K562 (cell line): ENCODE data around the gene DAZAP1. TPM values are rescaled to one million over a fixed set of nuclear protein-coding genes. Genes with fewer than 3 reads are reported as not detected.

ENCODE experiments used
- CBX5 ChIP-seq: IDR thresholded peaks from 2 replicates; pipeline ENCODE4 v1.6.1; 2014; ENCODE audit warnings: low read depth, borderline replicate concordance
- FOXA1 ChIP-seq: fragments of 450-650 bp; IDR thresholded peaks from 2 replicates; pipeline ENCODE4 v1.6.1; 2016; ENCODE audit warnings: mild to moderate bottlenecking, borderline replicate concordance
- FOXO4 ChIP-seq: fragments of 450-650 bp; formaldehyde crosslinking; IDR thresholded peaks from 2 replicates; pipeline ENCODE4 v1.4.0; 2020; ENCODE audit warnings: mild to moderate bottlenecking, moderate library complexity
- KDM1A ChIP-seq, 2 experiments: fragments of 450-650 bp; IDR thresholded peaks; 2 replicates each; pipeline ENCODE4 v1.6.1; 2016; ENCODE audit warnings: mild to moderate bottlenecking in 2 of 2
- MEIS2 ChIP-seq: fragments of 450-650 bp; IDR thresholded peaks from 2 replicates; pipeline ENCODE4 v1.6.1; 2014; ENCODE audit warnings: mild to moderate bottlenecking; ENCODE audit not compliant: partially characterized antibody
- MIER1 ChIP-seq: fragments of 450-650 bp; IDR thresholded peaks from 2 replicates; pipeline ENCODE4 v1.6.1; 2016; ENCODE audit warnings: antibody characterized with exemption, mild to moderate bottlenecking, low read depth
- NFIC ChIP-seq: fragments of 450-650 bp; IDR thresholded peaks from 2 replicates; pipeline ENCODE4 v1.6.1; 2017; ENCODE audit warnings: mild to moderate bottlenecking, inconsistent platforms
- OTX1 ChIP-seq: fragments of 450-650 bp; formaldehyde crosslinking; IDR thresholded peaks from 2 replicates; pipeline ENCODE4 v1.4.0; 2022; ENCODE audit warnings: mild to moderate bottlenecking
- PRMT5 ChIP-seq: sonication (generic); formaldehyde crosslinking; IDR thresholded peaks from 2 replicates; pipeline ENCODE4 v1.5.0; 2020; ENCODE audit warnings: missing genetic modification reagents
- PTTG1 ChIP-seq: fragments of 450-650 bp; IDR thresholded peaks from 2 replicates; pipeline ENCODE4 v1.6.1; 2016; ENCODE audit warnings: low read depth, mild to moderate bottlenecking, missing genetic modification characterization, missing compliant biosample characterization
- RBM14 ChIP-seq: fragments of 200-400 bp; formaldehyde crosslinking; IDR thresholded peaks from 2 replicates; pipeline ENCODE4 v1.6.1; 2018; ENCODE audit warnings: low read depth, mild to moderate bottlenecking, low read length, moderate library complexity, borderline replicate concordance; ENCODE audit not compliant: insufficient read depth
- SIN3B ChIP-seq: fragments of 450-650 bp; IDR thresholded peaks from 2 replicates; pipeline ENCODE4 v1.6.1; 2017; ENCODE audit warnings: low read depth, mild to moderate bottlenecking, moderate library complexity
- SP2 ChIP-seq: IDR thresholded peaks from 2 replicates; pipeline ENCODE4 v1.6.1; 2011; ENCODE audit warnings: mild to moderate bottlenecking, low read depth, low read length, moderate library complexity; ENCODE audit not compliant: poor library complexity, severe bottlenecking; ENCODE audit errors: extremely low read depth
- STAT5A ChIP-seq: IDR thresholded peaks from 2 replicates; pipeline ENCODE4 v1.6.1; 2012; ENCODE audit warnings: low read length, inconsistent platforms, borderline replicate concordance
- XRCC3 ChIP-seq: fragments of 450-650 bp; IDR thresholded peaks from 2 replicates; pipeline ENCODE4 v1.6.1; 2017; ENCODE audit warnings: mild to moderate bottlenecking, moderate library complexity
- ZBTB1 ChIP-seq: sonication (generic); formaldehyde crosslinking; IDR thresholded peaks from 2 replicates; pipeline ENCODE4 v1.8.1; 2023; ENCODE audit warnings: missing genetic modification reagents, low read depth, mild to moderate bottlenecking, borderline replicate concordance
- ZBTB34 ChIP-seq: fragments of 250-450 bp; sonication (Bioruptor Pico); IDR thresholded peaks from 2 replicates; pipeline ENCODE4 v1.8.0; 2021; ENCODE audit warnings: mild to moderate bottlenecking, moderate library complexity
- ZEB2 ChIP-seq: fragments of 450-650 bp; IDR thresholded peaks from 2 replicates; pipeline ENCODE4 v1.6.1; 2016
- ZNF316 ChIP-seq: fragments of 450-650 bp; IDR thresholded peaks from 2 replicates; pipeline ENCODE4 v1.6.1; 2016
- ZNF408 ChIP-seq: fragments of 250-450 bp; sonication (Bioruptor Pico); IDR thresholded peaks from 2 replicates; pipeline ENCODE4 v1.4.0; 2020; ENCODE audit warnings: low read depth, mild to moderate bottlenecking, moderate library complexity
- ZZZ3 ChIP-seq: fragments of 450-650 bp; IDR thresholded peaks from 2 replicates; pipeline ENCODE4 v1.6.1; 2016; ENCODE audit warnings: antibody characterized with exemption, mild to moderate bottlenecking, moderate library complexity
- polyA plus RNA-seq, 8 experiments: library from polyadenylated mRNA; depleted of rRNA in 4 of 8; stranded (reverse) in 5 of 8; unstranded in 3 of 8; fragments of >200 nt; fragmentation: Nextera tagmentation in 2 of 8; fragmentation: Illumina TruSeq in 1 of 8; extraction: Ambion mirVana in 2 of 8; extraction: Trizol in 1 of 8; gene quantifications; 2 replicates each; pipeline versions ENCODE4 v1.2.1 to v1.2.3, GENCODE V29; 2011 to 2014; ENCODE audit warnings: inconsistent platforms in 1 of 8, missing spikeins in 1 of 8
- total RNA-seq, 7 experiments: library from RNA; depleted of rRNA in 6 of 7; stranded (reverse); fragments of >200 nt in 6 of 7; fragmentation: Illumina TruSeq in 2 of 7; extraction: Trizol in 2 of 7; gene quantifications; 2 replicates each; pipeline versions ENCODE4 v1.2.1 to v1.2.3, GENCODE V29; 2011 to 2021; ENCODE audit warnings: low replicate concordance in 1 of 7
- TF ChIP-seq, protein P1 (sequence below): fragments of 250-450 bp; sonication (Bioruptor Pico); IDR thresholded peaks from 2 replicates; pipeline ENCODE4 v1.5.0; 2021; ENCODE audit warnings: mild to moderate bottlenecking, borderline replicate concordance
- TF ChIP-seq, protein P2 (sequence below): fragments of 250-450 bp; sonication (Bioruptor Pico); IDR thresholded peaks from 2 replicates; pipeline ENCODE4 v1.8.0; 2022; ENCODE audit warnings: inconsistent platforms

The DAZAP1 gene
- total and polyA plus RNA-seq, 9 of the 15 experiments (the other 6 are each of a cell fraction or from before 2014, with no cell fraction given), result 10.8 to 289 (median 142) TPM

DNA sequence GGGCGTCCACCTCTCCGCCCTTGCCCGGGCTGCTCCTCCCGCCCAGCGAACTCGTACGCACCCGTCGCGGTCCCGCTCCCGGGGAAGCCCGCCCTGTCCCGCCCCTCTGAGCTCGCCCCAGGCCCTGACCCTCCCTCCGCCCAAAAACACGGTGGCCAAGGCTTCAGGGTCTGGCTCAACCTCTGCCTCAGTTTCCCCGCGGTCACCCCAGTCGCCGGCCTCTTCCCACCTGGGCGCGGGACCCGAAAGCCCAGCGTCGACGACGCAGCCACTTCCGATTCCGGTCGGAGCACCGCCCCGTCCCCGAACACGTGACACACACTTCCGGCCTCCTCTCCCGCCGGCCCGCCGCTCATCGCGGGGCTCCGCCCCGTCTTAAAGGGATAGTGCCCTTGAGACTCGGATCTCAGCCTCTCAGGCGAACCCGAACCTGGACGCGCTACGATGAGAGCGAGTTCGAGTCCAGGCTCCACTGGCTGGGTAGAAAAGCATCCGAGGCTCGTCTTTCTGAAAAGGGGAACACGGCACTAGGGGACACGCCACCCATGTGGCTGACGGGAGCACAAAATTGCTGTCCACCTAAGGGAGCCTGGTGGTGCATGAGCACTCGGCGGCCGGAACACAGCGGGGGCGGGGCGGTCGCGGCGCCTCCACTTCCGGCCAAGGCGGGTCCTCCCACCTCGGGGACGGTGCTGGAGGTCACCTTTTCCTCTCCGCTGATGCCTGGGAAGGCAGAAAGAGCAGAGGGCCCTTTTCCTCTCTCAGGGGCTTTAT, 71.7 kb downstream of the DAZAP1 start, which contains the start of gene C19orf25 (continued):
- no peak for TF ChIP-seq MEIS2
- TF ChIP-seq FOXA1, result no peak
- TF ChIP-seq, protein P1, sequence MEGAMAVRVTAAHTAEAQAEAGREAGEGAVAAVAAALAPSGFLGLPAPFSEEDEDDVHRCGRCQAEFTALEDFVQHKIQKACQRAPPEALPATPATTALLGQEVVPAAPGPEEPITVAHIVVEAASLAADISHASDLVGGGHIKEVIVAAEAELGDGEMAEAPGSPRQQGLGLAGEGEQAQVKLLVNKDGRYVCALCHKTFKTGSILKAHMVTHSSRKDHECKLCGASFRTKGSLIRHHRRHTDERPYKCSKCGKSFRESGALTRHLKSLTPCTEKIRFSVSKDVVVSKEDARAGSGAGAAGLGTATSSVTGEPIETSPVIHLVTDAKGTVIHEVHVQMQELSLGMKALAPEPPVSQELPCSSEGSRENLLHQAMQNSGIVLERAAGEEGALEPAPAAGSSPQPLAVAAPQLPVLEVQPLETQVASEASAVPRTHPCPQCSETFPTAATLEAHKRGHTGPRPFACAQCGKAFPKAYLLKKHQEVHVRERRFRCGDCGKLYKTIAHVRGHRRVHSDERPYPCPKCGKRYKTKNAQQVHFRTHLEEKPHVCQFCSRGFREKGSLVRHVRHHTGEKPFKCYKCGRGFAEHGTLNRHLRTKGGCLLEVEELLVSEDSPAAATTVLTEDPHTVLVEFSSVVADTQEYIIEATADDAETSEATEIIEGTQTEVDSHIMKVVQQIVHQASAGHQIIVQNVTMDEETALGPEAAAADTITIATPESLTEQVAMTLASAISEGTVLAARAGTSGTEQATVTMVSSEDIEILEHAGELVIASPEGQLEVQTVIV (CRISPR knock-in tag), result no peak
- TF ChIP-seq ZNF316, result no peak
- no peak for TF ChIP-seq ZZZ3
- no peak for TF ChIP-seq PRMT5 (CRISPR knock-in tag)
- TF ChIP-seq CBX5, result no peak
- no peak for TF ChIP-seq PTTG1 (tag)
- TF ChIP-seq ZEB2, result 0 out of 2 replicates have a peak, but pooled peaks have one; percentile 11
- no peak for TF ChIP-seq ZBTB1 (CRISPR knock-in tag)
- TF ChIP-seq STAT5A, result no peak
- TF ChIP-seq RBM14, result no peak
- TF ChIP-seq KDM1A (IDR thresholded peaks at IDR 0.05), result peak in 1 of 2 experiments; percentile 63; a peak in 1 of 4 replicates
- TF ChIP-seq, protein P2, sequence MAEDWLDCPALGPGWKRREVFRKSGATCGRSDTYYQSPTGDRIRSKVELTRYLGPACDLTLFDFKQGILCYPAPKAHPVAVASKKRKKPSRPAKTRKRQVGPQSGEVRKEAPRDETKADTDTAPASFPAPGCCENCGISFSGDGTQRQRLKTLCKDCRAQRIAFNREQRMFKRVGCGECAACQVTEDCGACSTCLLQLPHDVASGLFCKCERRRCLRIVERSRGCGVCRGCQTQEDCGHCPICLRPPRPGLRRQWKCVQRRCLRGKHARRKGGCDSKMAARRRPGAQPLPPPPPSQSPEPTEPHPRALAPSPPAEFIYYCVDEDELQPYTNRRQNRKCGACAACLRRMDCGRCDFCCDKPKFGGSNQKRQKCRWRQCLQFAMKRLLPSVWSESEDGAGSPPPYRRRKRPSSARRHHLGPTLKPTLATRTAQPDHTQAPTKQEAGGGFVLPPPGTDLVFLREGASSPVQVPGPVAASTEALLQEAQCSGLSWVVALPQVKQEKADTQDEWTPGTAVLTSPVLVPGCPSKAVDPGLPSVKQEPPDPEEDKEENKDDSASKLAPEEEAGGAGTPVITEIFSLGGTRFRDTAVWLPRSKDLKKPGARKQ (CRISPR knock-in tag), result no peak
- no peak for TF ChIP-seq XRCC3
- no peak for TF ChIP-seq MIER1
- TF ChIP-seq NFIC, result peak; percentile 27
- no peak for TF ChIP-seq SP2
- no peak for TF ChIP-seq OTX1
- no peak for TF ChIP-seq ZBTB34
- peak; percentile 51; the same call in 1 of the 2 replicates for TF ChIP-seq SIN3B
- TF ChIP-seq ZNF408 (CRISPR knock-in tag), result no peak
- no peak for TF ChIP-seq FOXO4
